ENCODE measurements around the gene MSRB3. TPM values are rescaled to one million over a fixed set of nuclear protein-coding genes. Genes with fewer than 3 reads are reported as not detected.

MSRB3 gene
- total RNA-seq, 2 donors from 2014 or later = 1.2 to 2.1 TPM

DNA sequence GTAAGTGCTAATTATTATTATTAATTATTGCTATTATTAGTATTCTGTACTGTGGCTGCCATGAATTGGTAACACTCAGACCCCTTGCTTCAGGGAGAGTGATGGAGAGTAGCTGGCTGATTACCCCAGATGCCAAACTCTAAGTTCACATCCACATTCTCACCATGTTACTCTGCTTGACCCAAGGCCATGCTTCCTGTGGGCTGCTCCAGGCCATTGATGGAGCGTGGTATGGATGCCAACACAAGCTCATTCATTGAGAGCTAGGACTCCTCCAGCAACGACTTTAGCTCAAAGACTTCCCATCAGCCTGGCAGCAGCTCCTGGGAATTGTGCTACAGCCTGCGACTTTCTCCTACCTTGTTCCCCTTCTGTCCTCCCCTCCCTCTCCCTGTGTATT is 233.4 kb downstream of the MSRB3 start:
- Mint-ChIP-seq H3K4me1 (peaks cover 13% of the 10 kb centered on the region), H3K36me3 (ENCODE audit: low read depth) (no peaks in the 10 kb centered on the region), H3K4me3 (no peak overlapping the region), H3K9me3 (no peaks in the 10 kb centered on the region), H3K27me3 (ENCODE audit: insufficient read depth) (peaks cover 55% of the 10 kb centered on the region), H3K27ac (no peak overlapping the region)
- Histone ChIP-seq H3K36me3 (ENCODE audit: control insufficient read depth, insufficient read depth, low read length) (no peaks in the 10 kb centered on the region), H3K27me3 (ENCODE audit: control insufficient read depth, insufficient read depth, low read length, poor library complexity, severe bottlenecking) (peaks cover 97% of the 10 kb centered on the region), H3K4me1 (ENCODE audit: control insufficient read depth, insufficient read depth, low read length) (peaks cover 5% of the 10 kb centered on the region), H3K9ac (ENCODE audit: extremely low read depth, low read length, poor library complexity, severe bottlenecking) (no peak overlapping the region), H3K9me3 (ENCODE audit: control insufficient read depth, low read length) (no peaks in the 10 kb centered on the region), H3K27ac (ENCODE audit: low read depth, low read length) (no peak overlapping the region), H3K4me3 (ENCODE audit: low read length) (no peak overlapping the region)
- no peak for DNase-seq
- WGBS, 2 experiments (ENCODE audit: insufficient coverage in 1 of 2, insufficient read length in 1 of 2) = 93% methylated on average over 3 of the region's 3 CpGs
- TF ChIP-seq, protein P1, sequence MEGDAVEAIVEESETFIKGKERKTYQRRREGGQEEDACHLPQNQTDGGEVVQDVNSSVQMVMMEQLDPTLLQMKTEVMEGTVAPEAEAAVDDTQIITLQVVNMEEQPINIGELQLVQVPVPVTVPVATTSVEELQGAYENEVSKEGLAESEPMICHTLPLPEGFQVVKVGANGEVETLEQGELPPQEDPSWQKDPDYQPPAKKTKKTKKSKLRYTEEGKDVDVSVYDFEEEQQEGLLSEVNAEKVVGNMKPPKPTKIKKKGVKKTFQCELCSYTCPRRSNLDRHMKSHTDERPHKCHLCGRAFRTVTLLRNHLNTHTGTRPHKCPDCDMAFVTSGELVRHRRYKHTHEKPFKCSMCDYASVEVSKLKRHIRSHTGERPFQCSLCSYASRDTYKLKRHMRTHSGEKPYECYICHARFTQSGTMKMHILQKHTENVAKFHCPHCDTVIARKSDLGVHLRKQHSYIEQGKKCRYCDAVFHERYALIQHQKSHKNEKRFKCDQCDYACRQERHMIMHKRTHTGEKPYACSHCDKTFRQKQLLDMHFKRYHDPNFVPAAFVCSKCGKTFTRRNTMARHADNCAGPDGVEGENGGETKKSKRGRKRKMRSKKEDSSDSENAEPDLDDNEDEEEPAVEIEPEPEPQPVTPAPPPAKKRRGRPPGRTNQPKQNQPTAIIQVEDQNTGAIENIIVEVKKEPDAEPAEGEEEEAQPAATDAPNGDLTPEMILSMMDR (conservative IDR thresholded peaks at IDR 0.05) = no peak

Other genes with a start within 250 kb of the MSRB3 start
- not detected for gene WIF1, start 157.4 kb upstream of the MSRB3 start, total RNA-seq
- 10 to 100 TPM; 35.8 to 37.3 TPM for gene LEMD3, start 109.1 kb upstream of the MSRB3 start, total RNA-seq

All from endodermal cell (in vitro differentiated cells).